HG02943 (cell line): ENCODE results near the gene RAB11FIP3.

Experiments used
- ATAC-seq: cut with Tn5 transposase; IDR thresholded peaks from one replicate; pipeline ENCODE4 v1.9.1; 2021; ENCODE audit warnings: mild to moderate bottlenecking, low read depth, moderate library complexity; ENCODE audit not compliant: unreplicated experiment

The RAB11FIP3 gene

DNA sequence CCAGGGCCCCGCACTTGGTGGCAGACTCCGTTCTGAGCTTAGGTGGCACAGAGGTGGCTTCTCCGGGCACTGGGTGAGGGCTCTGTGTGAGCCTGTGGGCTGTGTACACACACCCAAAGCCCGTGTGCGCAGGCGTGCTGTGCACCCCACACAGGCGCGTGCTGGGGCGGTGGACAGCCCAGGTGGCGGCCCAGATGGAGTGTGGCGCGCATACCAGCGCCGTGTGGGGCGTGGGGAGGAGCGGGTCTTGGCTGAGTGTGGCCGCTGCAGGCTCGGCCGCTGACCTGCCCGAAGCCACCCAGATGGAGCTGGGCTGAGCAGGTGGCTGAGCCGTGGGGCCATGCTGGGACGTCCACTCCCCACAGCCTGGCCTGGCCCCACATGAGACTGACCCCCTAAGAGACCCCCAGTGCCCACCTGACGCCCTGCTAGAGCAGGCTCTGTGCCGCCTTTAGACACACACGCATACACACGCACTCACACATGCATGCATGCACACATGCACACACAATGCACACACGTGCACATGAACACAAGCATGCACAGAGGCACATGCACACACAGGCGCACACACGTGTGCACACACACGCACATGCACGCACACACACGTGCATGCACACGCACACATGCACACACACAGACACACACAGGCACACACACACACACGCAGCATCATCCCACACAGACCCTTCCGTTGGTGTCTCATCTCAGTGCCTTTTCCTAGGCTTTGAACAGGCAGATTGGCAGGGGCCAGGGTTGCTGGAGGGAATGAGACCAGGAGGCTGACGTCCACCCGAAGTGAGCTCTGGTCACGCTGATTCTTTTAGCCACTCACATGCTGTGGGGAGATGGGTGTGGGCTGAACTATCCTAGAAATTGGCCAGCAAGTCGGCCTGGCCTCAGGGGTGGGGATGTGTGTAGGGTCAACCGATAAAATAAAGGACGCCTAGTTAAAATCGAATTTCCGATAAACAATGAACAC, 136.8 kb downstream of the RAB11FIP3 start:
- no peak for ATAC-seq

DNA sequence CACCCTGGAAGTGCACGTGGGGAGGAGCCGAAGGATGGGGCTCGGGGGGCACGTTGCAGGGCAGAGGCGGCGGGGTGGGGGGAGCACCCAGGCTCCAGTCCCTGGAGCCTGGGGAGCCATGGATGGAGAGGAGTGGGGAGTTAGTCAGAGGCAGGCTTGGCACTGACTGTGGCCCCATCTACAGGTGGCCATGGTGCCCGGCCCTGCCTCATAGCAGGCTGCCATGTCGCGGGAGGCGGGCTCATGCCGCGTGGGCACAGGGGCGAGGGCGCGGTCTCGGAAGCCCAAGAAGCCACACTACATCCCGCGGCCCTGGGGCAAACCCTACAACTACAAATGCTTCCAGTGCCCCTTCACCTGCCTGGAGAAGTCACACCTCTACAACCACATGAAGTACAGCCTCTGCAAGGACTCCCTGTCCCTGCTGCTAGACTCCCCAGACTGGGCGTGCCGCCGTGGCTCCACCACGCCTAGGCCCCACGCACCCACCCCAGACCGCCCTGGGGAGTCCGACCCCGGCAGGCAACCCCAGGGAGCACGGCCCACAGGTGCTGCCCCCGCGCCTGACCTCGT, 137.7 kb downstream of the RAB11FIP3 start:
- no peak for ATAC-seq

DNA sequence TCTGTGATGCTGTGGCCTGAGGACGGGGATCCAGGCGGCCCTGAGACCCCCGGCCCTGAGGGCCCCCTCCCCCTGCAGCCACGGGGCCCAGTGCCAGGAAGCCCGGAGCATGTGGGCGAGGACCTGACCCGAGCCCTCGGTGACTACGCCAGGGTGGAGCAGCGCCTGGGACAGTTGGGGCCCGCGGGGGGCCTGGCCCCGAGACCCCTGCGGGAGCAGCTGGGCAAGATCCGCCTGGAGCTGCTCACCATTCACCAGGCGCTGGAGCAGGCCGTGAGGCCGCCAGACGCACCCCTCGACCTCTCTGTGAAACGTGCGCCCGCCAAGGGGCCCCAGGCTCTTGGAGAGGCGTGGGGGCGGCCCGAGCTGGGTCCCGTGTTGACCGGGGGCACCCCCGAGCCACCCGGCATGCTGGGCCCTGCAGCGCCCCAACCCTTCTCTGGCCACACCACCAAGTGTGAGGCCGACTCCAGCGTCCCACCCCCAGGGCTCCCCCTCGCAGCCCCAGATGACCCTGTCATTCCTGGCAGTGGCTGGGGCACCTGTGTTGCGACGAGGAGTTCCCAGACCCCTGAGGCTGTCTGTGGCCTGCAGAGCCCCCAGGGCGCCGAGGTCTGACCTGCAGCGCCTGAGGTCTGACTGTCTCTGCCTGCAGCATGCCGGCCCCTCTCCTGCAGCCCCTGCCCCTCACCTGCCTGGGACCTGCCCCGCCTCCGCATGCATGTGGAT, 139.4 kb downstream of the RAB11FIP3 start:
- no peak for ATAC-seq

DNA sequence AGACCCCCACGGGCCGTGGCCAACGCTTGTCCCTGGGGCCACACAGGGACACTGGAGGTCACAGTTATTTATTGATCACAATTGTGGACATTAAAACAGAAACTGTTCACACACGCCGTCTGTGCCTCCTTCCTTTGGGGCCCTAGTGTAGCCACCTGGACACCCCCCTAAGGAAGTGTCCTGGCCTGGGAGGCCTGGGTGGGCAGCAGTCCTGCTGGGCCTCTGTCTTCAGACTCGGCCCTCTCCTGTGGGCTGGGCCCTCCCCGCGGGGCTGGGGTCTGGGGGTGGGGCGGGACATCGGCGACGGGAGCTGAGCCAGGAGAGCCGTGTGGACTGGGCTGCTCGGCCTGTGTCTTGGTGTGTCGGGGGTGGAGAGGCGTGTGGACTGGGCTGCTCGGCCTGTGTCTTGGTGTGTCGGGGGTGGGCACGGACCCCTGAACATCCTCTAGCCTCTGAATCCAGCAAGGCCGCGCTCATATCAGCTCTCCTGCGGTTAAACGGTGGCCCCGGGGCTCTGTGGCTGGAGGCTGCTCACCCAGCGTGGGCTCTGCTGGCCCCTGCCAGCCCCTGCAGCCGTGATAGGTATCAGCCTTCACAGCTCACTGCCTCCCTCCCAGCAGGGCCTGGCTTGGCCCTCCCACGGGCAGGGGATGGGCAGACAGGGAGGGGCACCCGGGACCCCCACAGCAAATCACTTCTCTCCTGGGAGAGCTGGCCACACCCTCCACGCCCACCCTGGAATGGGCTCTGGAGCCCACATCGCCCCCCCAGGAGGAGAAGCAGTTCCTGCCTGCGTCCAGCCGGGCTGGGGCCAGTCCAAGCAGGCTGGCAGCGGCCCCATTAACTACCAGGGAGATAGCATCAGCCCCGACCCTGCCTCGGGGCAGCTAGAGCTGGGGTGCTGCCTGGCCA, 140.2 kb downstream of the RAB11FIP3 start:
- no peak for ATAC-seq

DNA sequence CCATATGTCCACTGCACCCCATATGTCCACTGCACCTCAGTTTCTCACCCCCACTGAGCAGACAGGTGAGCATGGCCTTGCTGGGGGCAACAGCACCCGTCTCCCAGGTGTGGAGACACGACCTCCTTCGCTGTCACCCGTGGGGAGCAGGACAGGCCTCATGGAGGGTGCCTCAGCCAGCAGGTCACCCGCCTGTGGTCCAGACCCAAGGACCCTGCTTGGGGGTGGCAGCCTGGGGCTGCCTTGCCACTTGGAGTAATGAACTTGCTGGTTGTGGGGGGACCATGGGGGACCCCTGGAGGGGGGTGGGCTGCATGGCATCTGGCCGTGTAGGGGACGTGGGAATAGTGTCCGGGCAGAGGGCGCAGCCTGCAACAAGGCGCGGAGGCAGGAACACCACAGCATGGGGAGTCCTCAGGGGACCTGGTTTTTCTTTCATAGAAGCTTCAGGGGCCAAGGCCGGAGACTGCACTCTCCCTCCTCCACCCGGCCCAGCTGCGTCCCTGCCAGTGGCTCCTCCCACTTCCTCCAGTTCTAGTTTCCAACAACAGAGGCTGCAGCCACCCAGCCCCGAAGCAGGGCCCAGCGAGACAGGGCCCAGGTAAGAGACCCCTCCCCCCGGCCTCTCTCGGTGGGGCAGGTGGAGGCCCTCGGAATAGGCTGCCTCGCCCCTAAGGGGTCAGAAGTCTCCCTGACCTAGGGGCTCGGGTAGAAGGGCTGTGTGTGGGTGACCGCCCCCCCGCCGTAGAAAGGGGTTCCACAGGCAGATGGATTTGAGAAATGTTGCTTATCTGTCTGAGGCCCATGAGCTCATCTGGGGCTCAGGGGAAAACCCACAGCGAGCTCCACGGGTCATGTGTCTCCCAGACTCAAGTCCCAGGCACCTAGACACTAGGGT, 141.3 kb downstream of the RAB11FIP3 start, which contains the start of gene NHLRC4:
Gene NHLRC4, plus strand, starts transcription at position 531 of the 898 bp plus-strand sequence. CDS start 1,043 bp downstream, outside the sequence.
- ATAC-seq: no peak

DNA sequence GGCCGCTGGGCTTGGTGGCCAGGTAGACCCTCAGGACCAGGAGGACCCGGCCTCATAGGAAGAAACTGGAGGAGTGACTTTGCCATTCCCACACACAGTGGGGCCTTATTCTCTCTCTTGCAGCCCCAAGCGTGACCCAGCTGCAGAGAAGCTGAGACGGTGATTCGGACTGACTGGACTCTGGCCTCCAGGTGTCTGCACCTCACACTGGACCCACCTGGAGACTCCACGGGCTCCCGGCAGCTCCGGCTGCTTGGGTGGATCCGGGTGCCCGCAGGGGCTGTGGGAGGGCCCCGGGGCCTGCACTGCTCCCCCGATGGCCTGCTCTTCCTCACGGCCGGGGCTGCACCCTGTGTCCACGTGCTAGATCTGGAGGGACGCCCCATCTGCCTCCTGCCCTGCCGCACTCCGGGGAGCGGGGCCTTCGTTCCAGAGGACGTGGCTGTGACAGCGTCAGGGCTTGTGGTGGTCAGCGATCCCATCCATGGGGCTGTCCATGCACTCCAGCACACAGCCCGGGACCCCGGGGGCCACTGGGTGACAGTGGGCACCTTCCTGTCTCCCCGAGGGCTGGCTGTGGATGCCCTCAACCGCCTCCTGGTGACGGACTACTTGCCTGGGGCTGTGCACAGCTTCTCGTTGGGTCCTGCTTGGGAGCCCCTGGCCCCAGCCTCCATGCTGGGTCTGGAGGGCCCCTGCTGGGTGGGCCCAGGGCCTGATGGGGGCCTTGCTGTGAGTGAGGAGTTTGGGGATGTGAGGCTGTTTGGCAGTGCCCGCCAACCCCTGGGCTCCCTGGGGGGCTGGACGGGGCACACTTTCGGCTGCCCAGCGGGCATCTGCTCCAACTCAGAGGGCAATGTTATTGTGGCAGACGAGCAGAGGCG, 142.2 kb downstream of the RAB11FIP3 start:
- ATAC-seq: no peak

DNA sequence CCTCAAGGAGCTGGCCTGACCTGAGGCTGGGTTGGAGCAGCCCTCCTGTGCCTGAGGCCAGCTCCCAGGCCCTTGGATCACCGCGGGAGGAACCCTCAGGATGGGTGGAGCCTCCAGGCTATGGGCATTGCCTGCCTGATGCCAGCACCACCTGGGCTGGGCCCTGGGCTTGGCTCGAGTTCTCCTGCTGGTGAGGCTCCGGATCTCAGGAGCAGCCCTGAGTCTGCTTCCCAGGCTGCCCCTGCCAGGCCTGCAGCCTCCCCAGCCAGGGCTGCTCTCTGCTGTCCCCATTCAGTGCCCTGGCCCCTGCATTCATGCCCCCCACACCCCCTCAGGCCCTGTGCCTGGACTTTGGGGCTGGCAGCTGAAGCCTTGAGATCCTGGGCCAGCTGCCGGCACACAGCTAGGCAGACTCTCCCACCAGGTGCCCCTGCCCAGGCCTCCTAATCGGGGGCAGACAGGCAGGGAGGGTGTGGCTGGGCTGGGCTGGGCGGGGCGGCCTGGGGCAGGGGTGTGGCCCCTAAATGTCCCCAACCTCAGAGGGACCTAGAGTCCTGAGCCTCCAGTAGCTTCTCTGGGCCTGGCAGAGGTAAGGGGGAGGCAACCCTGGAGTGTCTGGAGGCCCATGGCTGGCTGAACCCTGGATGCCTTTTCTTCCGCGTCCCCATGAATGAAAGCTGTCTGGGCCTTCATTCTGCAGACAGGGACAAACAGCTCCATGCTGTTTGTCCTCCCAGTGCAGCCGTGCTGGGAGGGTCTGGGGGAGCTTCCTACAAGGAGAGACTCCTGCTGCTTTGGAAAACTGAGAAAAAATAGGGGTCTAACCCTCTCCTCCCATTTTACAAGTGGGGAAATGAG, 143.2 kb downstream of the RAB11FIP3 start:
- no peak for ATAC-seq

DNA sequence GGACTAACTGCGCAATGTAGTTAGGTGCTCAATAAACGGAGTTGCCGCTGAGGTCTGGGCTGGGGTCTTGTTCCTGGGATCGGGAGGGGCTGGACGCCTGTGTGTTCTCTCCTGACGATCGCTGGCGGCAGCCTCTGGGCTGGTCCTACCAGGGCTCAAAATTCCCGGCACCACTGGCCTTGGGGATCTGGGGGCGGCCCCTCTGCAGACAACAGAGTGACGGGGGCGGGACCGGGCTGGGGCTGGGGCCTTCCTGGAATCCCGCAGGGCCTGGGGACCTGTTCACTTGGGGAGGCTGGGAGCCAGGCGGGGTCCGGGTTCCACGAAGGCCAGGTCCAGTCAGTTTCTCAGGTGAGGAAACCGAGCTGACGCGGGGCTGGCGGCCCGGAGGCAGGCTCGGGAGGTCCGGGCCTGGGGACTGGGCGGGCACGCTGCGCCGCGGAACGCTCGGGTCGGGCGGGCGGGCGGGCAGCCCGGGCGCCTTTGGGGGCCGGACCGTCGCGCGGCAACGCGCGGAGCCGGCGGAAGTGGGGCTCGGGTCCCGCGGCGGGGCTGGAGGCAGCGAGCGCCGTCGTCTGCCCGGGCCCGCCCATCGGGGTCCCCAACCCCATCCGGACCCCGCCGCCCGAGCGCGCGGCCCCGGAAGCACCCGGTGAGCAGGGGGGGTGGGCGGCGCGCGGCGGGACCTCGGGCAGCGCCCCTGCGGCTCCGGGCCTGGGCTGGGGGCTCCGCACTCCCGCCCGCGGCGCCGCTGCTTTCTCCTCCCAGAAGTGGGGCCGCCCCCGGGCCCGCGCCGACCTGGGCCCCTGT, 144.2 kb downstream of the RAB11FIP3 start, which contains the start of gene PIGQ:
Gene PIGQ, plus strand, starts transcription at position 524 of the 810 bp plus-strand sequence. CDS start 4,107 bp downstream, outside the sequence.
- ATAC-seq: no peak
